ENCODE data around the gene EVC. TPM values are rescaled to one million over a fixed set of nuclear protein-coding genes. Genes with fewer than 3 reads are reported as not detected.

Gene EVC
- total and polyA plus RNA-seq, 3 experiments from 2014 or later: 0.02 to 2.3 (median 1.6) TPM

GRCh38 chr4:5717449-5718158 is 6.6 kb downstream of the EVC start:
- DNase-seq: no peak
- peaks cover 17 to 21% (median 20%) of the 10 kb centered on the region in 5 donors for H3K9me3 Mint-ChIP-seq
- H3K27me3 ChIP-seq (ENCODE audit: insufficient read depth, low read length, poor library complexity, severe bottlenecking): no peaks in the 10 kb centered on the region
- no peaks in the 10 kb centered on the region for H3K36me3 ChIP-seq (ENCODE audit: insufficient read depth, low read length)
- ChIA-PET POLR2A (no interaction called here), CTCF (no interaction called here)
- peaks cover 0 to 1% (median 0%) of the 10 kb centered on the region in 3 donors for H3K4me1 Mint-ChIP-seq
- no peak overlapping the region for H3K4me3 Mint-ChIP-seq
- H3K27ac Mint-ChIP-seq: no peak overlapping the region
- no peak overlapping the region for H3K27ac ChIP-seq (ENCODE audit: low read depth, low read length)
- H3K4me1 ChIP-seq (ENCODE audit: insufficient read depth, low read length): no peaks in the 10 kb centered on the region
- H3K36me3 Mint-ChIP-seq: no peaks in the 10 kb centered on the region
- H3K4me3 ChIP-seq (ENCODE audit: low read length): no peak overlapping the region
- no peaks in the 10 kb centered on the region for H3K9me3 ChIP-seq (ENCODE audit: low read length)
- peaks cover 0 to 8% of the 10 kb centered on the region in 2 donors for H3K27me3 Mint-ChIP-seq

- CTCF ChIA-PET: no interaction called here
- Histone ChIP-seq H3K36me3 (ENCODE audit: insufficient read depth, low read length) (no peaks in the 10 kb centered on the region), H3K27ac (ENCODE audit: low read depth, low read length) (no peak overlapping the region), H3K27me3 (ENCODE audit: insufficient read depth, low read length, poor library complexity, severe bottlenecking) (no peaks in the 10 kb centered on the region), H3K4me3 (ENCODE audit: low read length) (no peak overlapping the region), H3K4me1 (ENCODE audit: insufficient read depth, low read length) (no peaks in the 10 kb centered on the region), H3K9me3 (ENCODE audit: low read length) (no peaks in the 10 kb centered on the region)
- H3K27me3 Mint-ChIP-seq: peaks cover 0 to 6% of the 10 kb centered on the region in 2 donors
- no peak overlapping the region for H3K27ac Mint-ChIP-seq
- no peak for DNase-seq
- no peaks in the 10 kb centered on the region for H3K4me1 Mint-ChIP-seq
- POLR2A ChIA-PET: no interaction called here
- no peak overlapping the region for H3K4me3 Mint-ChIP-seq
- peaks cover 17 to 21% (median 20%) of the 10 kb centered on the region in 5 donors for H3K9me3 Mint-ChIP-seq
- no peaks in the 10 kb centered on the region for H3K36me3 Mint-ChIP-seq
These were observed 7.4 kb downstream of the EVC start for GRCh38 chr4:5718411-5718810.

GRCh38 chr4:5719350-5720055 is 8.5 kb downstream of the EVC start:
- Mint-ChIP-seq H3K36me3 (no peaks in the 10 kb centered on the region), H3K27me3 (peaks cover 0 to 6% of the 10 kb centered on the region in 2 donors), H3K4me1 (no peaks in the 10 kb centered on the region), H3K4me3 (no peak overlapping the region), H3K9me3 (peaks cover 12 to 18% (median 17%) of the 10 kb centered on the region in 5 donors), H3K27ac (no peak overlapping the region)
- no peak overlapping the region for H3K27ac ChIP-seq (ENCODE audit: low read depth, low read length)
- H3K4me1 ChIP-seq (ENCODE audit: insufficient read depth, low read length): no peaks in the 10 kb centered on the region
- DNase-seq: no peak
- CTCF ChIA-PET: no interaction called here
- H3K36me3 ChIP-seq (ENCODE audit: insufficient read depth, low read length): no peaks in the 10 kb centered on the region
- POLR2A ChIA-PET: no interaction called here
- H3K27me3 ChIP-seq (ENCODE audit: insufficient read depth, low read length, poor library complexity, severe bottlenecking): no peaks in the 10 kb centered on the region
- H3K9me3 ChIP-seq (ENCODE audit: low read length): no peaks in the 10 kb centered on the region
- H3K4me3 ChIP-seq (ENCODE audit: low read length): no peak overlapping the region

- Mint-ChIP-seq H3K4me1 (no peaks in the 10 kb centered on the region), H3K27ac (no peak overlapping the region), H3K27me3 (peaks cover 0 to 6% of the 10 kb centered on the region in 2 donors), H3K36me3 (no peaks in the 10 kb centered on the region), H3K9me3 (peaks cover 6 to 10% (median 9%) of the 10 kb centered on the region in 5 donors), H3K4me3 (no peak overlapping the region)
- ChIA-PET POLR2A (no interaction called here), CTCF (no interaction called here)
- Histone ChIP-seq H3K36me3 (ENCODE audit: insufficient read depth, low read length) (no peaks in the 10 kb centered on the region), H3K27ac (ENCODE audit: low read depth, low read length) (no peak overlapping the region), H3K9me3 (ENCODE audit: low read length) (no peaks in the 10 kb centered on the region), H3K27me3 (ENCODE audit: insufficient read depth, low read length, poor library complexity, severe bottlenecking) (no peaks in the 10 kb centered on the region), H3K4me3 (ENCODE audit: low read length) (no peak overlapping the region), H3K4me1 (ENCODE audit: insufficient read depth, low read length) (no peaks in the 10 kb centered on the region)
- no peak for DNase-seq
These were observed 9.3 kb downstream of the EVC start for GRCh38 chr4:5720157-5720850.

GRCh38 chr4:5720980-5721379 is 10.0 kb downstream of the EVC start:
- CTCF ChIA-PET: no interaction called here

GRCh38 chr4:5721923-5722322 is 10.9 kb downstream of the EVC start:
- no peak overlapping the region for H3K27ac Mint-ChIP-seq
- POLR2A ChIA-PET: no interaction called here
- no peak overlapping the region for H3K27ac ChIP-seq (ENCODE audit: low read depth, low read length)
- H3K4me3 ChIP-seq (ENCODE audit: low read length): no peak overlapping the region
- H3K4me1 ChIP-seq (ENCODE audit: insufficient read depth, low read length): no peaks in the 10 kb centered on the region
- peaks cover 2 to 8% (median 5%) of the 10 kb centered on the region in 5 donors for H3K9me3 Mint-ChIP-seq
- no peaks in the 10 kb centered on the region for H3K4me1 Mint-ChIP-seq
- H3K9me3 ChIP-seq (ENCODE audit: low read length): no peaks in the 10 kb centered on the region
- no peaks in the 10 kb centered on the region for H3K36me3 ChIP-seq (ENCODE audit: insufficient read depth, low read length)
- CTCF ChIA-PET: no interaction called here
- DNase-seq: no peak
- peaks cover 0 to 6% of the 10 kb centered on the region in 2 donors for H3K27me3 Mint-ChIP-seq
- no peaks in the 10 kb centered on the region for H3K27me3 ChIP-seq (ENCODE audit: insufficient read depth, low read length, poor library complexity, severe bottlenecking)
- no peaks in the 10 kb centered on the region for H3K36me3 Mint-ChIP-seq
- no peak overlapping the region for H3K4me3 Mint-ChIP-seq

More at GRCh38 chr4:5720980-5721379, 10.0 kb downstream of the EVC start:
- no peaks in the 10 kb centered on the region for H3K36me3 Mint-ChIP-seq
- Histone ChIP-seq H3K4me3 (ENCODE audit: low read length) (no peak overlapping the region), H3K9me3 (ENCODE audit: low read length) (no peaks in the 10 kb centered on the region), H3K27me3 (ENCODE audit: insufficient read depth, low read length, poor library complexity, severe bottlenecking) (no peaks in the 10 kb centered on the region), H3K4me1 (ENCODE audit: insufficient read depth, low read length) (no peaks in the 10 kb centered on the region), H3K36me3 (ENCODE audit: insufficient read depth, low read length) (no peaks in the 10 kb centered on the region), H3K27ac (ENCODE audit: low read depth, low read length) (no peak overlapping the region)
- peak overlapping the region in 1 of 8 donors; percentile 59 for H3K27ac Mint-ChIP-seq
- peaks cover 5 to 9% (median 7%) of the 10 kb centered on the region in 5 donors for H3K9me3 Mint-ChIP-seq
- POLR2A ChIA-PET: no interaction called here
- no peak for DNase-seq
- peaks cover 0 to 6% of the 10 kb centered on the region in 2 donors for H3K27me3 Mint-ChIP-seq
- H3K4me1 Mint-ChIP-seq: no peaks in the 10 kb centered on the region
- H3K4me3 Mint-ChIP-seq: no peak overlapping the region

GRCh38 chr4:5722328-5722727 is 11.3 kb downstream of the EVC start:
- Histone ChIP-seq H3K36me3 (ENCODE audit: insufficient read depth, low read length) (no peaks in the 10 kb centered on the region), H3K27ac (ENCODE audit: low read depth, low read length) (no peak overlapping the region), H3K9me3 (ENCODE audit: low read length) (no peaks in the 10 kb centered on the region), H3K27me3 (ENCODE audit: insufficient read depth, low read length, poor library complexity, severe bottlenecking) (no peaks in the 10 kb centered on the region), H3K4me3 (ENCODE audit: low read length) (no peak overlapping the region), H3K4me1 (ENCODE audit: insufficient read depth, low read length) (no peaks in the 10 kb centered on the region)
- CTCF ChIA-PET: no interaction called here
- no peaks in the 10 kb centered on the region for H3K4me1 Mint-ChIP-seq
- POLR2A ChIA-PET: no interaction called here
- no peak overlapping the region for H3K4me3 Mint-ChIP-seq
- peaks cover 0 to 6% of the 10 kb centered on the region in 2 donors for H3K27me3 Mint-ChIP-seq
- H3K9me3 Mint-ChIP-seq: peaks cover 0 to 8% (median 4%) of the 10 kb centered on the region in 5 donors
- no peaks in the 10 kb centered on the region for H3K36me3 Mint-ChIP-seq
- H3K27ac Mint-ChIP-seq: no peak overlapping the region
- DNase-seq: no peak

- Mint-ChIP-seq H3K36me3 (no peaks in the 10 kb centered on the region), H3K4me1 (no peaks in the 10 kb centered on the region), H3K9me3 (peaks cover 0 to 4% (median 0%) of the 10 kb centered on the region in 5 donors), H3K27me3 (peaks cover 0 to 3% of the 10 kb centered on the region in 2 donors), H3K27ac (no peak overlapping the region), H3K4me3 (no peak overlapping the region)
- Histone ChIP-seq H3K9me3 (ENCODE audit: low read length) (no peaks in the 10 kb centered on the region), H3K27ac (ENCODE audit: low read depth, low read length) (no peak overlapping the region), H3K4me1 (ENCODE audit: insufficient read depth, low read length) (no peaks in the 10 kb centered on the region), H3K36me3 (ENCODE audit: insufficient read depth, low read length) (no peaks in the 10 kb centered on the region), H3K27me3 (ENCODE audit: insufficient read depth, low read length, poor library complexity, severe bottlenecking) (no peaks in the 10 kb centered on the region), H3K4me3 (ENCODE audit: low read length) (no peak overlapping the region)
- no peak for DNase-seq
- ChIA-PET POLR2A (no interaction called here), CTCF (no interaction called here)
These were observed 13.4 kb downstream of the EVC start for GRCh38 chr4:5724377-5724776.

Measured in CD8-positive, alpha-beta memory T cell (primary cell).